NCI-H128 (cell line): ENCODE data around the gene CDS2.
A peak's percentile ranks its signal among the peaks of the same experiment; 100 is the strongest.

Experiments used
- DNase-seq: peaks from one replicate; lab custom pipeline; 2025; ENCODE audit not compliant: unreplicated experiment; lab: John Stamatoyannopoulos, UW

CDS2 gene

GRCh38 chr20:5178046-5178445 is 51.2 kb downstream of the CDS2 start:
- no peak for DNase-seq

- DNase-seq = no peak
Measured at GRCh38 chr20:5180421-5180820, 53.6 kb downstream of the CDS2 start.

DNA sequence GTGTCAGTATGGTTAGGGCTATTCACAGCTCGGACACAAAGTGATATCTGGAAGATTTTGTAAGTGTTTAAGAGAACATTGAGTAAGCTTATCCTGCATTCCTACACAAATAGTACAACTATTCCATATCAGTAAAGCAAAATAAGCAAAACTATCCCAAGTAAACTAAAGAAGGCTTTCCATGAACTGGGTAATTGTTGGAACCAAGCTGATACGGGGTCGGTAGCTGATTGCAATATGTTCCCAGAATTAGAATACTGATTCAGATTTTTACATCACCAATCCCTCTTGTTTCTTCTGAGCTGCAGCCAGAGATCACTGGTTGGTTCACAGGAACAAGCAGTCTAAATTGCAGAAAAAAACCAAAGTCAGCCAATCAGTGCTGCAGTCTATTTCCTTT is 54.1 kb downstream of the CDS2 start:
- DNase-seq = no peak

DNA sequence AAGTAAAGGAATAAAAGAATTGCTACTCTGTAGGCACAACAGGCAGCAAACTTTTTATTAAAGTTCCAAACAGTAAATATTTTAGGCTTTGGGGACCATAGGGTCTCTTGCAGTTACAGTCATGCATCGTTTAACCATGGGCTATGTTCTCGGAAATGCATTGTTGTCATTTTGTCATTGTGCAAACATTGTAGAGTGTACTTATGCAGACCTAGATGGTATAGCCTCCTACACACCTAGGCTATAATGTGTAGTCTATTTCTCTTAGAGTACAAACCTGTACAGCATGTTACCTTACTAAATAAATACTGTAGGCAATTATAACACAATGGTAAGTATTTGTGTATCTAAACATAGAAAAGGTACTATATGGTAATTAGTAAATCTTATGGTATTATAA is 54.7 kb downstream of the CDS2 start:
- DNase-seq = no peak

DNA sequence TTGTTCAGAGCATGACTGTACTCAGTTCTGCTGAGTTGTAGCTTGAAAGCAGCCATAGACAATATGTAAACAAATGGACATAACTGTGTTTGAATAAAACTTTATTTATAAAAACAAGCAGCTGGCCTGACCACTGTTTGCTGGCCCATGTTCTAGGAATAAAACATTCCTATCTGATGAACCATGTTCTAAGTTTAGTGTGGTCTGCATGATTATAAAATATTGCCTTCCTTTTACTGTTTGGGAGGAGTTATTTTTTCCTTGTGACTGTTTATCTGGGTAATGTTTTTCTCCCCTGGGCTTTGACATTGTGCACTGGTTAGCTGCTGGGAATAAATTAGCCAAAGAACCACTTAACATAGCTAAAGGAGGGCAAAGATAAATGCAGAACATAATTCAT is 55.1 kb downstream of the CDS2 start:
- DNase-seq = no peak

DNA sequence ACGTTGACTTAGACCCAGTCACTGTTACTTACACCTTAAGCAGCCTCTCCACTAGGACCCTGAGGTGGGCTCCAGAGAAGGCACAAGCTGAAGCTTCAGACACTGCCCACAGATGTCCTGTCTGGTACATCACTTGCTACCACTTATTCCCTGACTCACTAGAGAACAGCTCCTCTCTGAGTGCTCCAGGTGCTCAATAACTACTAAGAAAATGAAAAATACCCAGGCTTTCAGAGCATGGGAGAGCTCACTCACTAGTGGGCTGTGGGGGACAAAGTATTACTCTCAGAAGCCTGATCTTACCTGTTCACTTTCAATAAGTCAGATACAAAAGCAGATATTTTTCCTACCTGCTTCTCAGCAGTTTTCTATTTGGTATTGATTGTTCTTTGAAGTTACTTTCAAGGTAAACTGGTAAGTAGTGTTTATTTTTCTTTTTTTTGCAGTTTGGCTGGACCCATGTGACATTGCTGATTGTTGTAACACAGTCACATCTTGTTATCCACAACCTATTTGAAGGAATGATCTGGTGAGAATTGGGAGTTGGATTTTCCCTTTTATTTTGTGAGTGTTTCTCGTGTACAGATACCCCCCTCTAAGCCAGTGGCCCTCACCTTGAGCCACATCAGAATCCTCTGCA is 55.9 kb downstream of the CDS2 start:
- no peak for DNase-seq

- DNase-seq = no peak
Measured at GRCh38 chr20:5183731-5184474, 57.1 kb downstream of the CDS2 start.

DNA sequence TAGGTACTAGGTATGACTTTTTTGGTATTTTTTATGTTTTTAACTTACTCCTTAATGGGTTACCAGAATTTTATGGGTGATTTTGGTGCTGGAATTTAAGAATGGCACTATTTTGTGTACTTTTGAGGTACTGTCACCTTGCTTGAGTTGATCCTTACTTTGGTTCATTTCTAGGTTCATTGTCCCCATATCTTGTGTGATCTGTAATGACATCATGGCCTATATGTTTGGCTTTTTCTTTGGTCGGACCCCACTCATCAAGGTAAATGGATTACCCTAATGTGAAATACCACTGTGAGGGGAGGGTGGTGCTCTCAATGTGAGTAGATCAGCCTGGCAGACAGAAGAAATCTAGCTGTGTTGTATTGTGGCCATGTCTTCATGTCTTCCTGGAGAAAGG is 57.9 kb downstream of the CDS2 start:
- no peak for DNase-seq

DNA sequence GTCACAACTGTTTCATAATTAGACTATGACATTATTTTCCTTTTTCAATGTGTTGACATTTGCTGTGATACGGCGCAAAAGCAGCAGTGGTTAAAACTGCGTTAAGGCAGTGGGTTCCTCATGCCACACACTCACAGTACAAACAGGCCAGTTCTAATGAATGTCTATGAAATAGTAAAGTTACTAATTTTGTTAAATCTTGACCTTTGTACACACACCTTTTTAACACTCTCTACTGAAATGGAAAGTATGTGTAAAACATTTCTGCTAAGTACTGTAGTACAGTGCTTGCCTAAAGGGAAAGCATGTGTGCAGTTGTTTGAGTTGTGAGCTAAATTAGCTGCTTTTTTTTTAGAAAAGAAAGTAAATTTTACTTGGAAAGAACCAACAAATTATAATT is 60.3 kb downstream of the CDS2 start:
- DNase-seq = no peak

DNA sequence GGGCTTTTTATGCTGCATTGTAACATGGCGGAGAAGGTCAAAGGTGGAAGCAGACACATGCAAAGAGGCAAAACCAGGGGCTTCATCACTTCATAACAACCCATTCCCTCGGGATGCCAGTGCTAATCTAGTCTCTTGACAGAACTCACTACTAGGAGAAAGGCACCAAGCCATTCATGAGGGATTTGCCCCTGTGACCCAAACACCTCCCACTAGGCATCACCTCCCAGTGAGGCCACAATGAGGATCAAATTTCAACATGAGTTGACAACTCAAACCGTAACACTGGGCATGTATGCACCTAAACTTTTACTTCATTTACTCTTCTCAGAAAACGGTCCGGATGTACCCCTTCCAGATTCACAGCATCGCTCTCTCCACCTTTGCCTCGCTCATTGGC is 61.9 kb downstream of the CDS2 start:
- DNase-seq = no peak

DNA sequence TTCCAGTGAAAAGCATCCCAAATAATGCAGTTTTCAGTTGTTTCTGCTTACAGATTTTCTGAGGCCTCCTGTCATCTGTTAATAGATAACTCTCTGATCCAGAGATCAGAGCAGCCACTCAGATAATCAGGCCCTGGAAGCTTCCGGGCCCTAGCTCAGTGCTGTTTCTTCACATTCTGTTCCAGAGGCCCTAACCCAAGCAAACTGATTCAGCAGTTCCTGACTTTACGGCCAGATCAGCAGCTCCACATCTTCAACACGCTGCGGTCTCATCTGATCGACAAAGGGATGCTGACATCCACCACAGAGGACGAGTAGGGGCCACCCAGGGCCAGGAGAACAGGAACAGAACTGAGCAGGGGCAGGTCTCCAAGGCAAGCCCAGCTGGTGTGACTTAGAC is 63.1 kb downstream of the CDS2 start:
- DNase-seq = no peak

- DNase-seq = no peak
Measured at GRCh38 chr20:5190444-5190843, 63.6 kb downstream of the CDS2 start.

GRCh38 chr20:5191829-5192569 is 65.2 kb downstream of the CDS2 start:
- DNase-seq = peak; percentile 42

- DNase-seq = no peak
Measured at GRCh38 chr20:5192570-5193431, 66.0 kb downstream of the CDS2 start.

DNA sequence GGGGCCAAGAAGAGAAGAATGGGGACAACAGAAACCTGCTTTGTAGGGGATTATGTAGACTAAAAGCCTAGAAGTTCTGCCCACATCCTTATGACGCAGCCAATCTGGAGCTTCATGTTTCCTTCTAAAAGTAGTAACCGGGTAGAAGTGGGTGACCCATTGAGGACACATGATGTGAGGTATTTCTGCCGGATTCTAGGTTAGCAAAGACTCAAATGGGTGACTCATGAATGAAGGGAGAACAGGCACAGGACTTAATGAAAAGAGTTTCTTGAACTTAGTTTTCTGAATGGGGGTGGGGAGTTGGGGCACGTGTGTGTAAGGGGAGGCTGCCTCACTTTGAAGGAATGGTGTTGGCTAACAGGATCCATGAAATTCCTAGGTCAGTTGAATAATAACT is 68.8 kb downstream of the CDS2 start:
- no peak for DNase-seq

- DNase-seq = no peak
Measured at GRCh38 chr20:5196149-5196548, 69.3 kb downstream of the CDS2 start.

- no peak for DNase-seq
Measured at GRCh38 chr20:5197270-5197827, 70.5 kb downstream of the CDS2 start.

- no peak for DNase-seq
Measured at GRCh38 chr20:5197847-5198650, 71.2 kb downstream of the CDS2 start.

DNA sequence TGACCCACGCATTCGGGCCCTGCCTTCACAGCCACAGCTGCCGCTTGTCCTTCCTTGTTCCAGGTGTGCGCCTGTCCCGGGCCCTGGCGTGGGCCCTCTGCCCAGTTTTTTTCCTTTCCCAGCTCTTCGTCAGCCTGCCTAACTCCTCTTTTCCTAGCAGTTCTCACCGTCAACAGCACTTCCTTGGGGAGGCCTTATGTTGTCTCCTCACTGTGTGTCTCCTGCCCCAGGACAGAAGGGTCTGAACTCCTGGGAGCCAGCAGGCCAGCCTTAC is 71.8 kb downstream of the CDS2 start:
- no peak for DNase-seq

- DNase-seq = no peak
Measured at GRCh38 chr20:5203380-5203779, 76.6 kb downstream of the CDS2 start.
